IMR-90 (cell line): ENCODE data around the gene PCSK2. TPM values are rescaled to one million over a fixed set of nuclear protein-coding genes. Genes with fewer than 3 reads are reported as not detected.

Experiments used
- ATAC-seq: fragments of 200-7000 bp; cut with Tn5 transposase; 2 replicates; pipeline ENCODE4 v1.9.1; 2020; ENCODE audit warnings: low read depth, mild to moderate bottlenecking, moderate library complexity
- BruUV-seq: library from RNA; stranded (reverse); fragments of 400-500 nt; replicated peaks from 2 replicates; lab custom pipeline; 2021; lab: Mats Ljungman, UMichigan
- CTCF ChIA-PET: fragments of 300-600 bp; formaldehyde crosslinking; extraction: SDS; loops from one replicate; lab custom pipeline; 2021; ENCODE audit warnings: antibody characterized with exemption; lab: Yijun Ruan, JAX
- POLR2A ChIA-PET: fragments of 300-600 bp; sonication (Branson Sonifier 250); formaldehyde crosslinking; loops from one replicate; lab custom pipeline; 2022; ENCODE audit warnings: antibody characterized with exemption; ENCODE audit not compliant: unreplicated experiment; lab: Charles Lee
- DNase-seq: peaks from one replicate; pipeline ENCODE4 v3.0.0; 2013
- H2AFZ ChIP-seq: replicated peaks from 2 replicates; pipeline ENCODE3; 2013; ENCODE audit warnings: low read length, mild to moderate bottlenecking; ENCODE audit not compliant: poor library complexity
- H2AK5ac ChIP-seq: 2 replicates; pipeline ENCODE4 v1.6.1; 2013; ENCODE audit warnings: low read depth, low read length, inconsistent platforms
- H2AK9ac ChIP-seq: replicated peaks from 2 replicates; pipeline ENCODE3; 2013; ENCODE audit warnings: mild to moderate bottlenecking, low read depth, low read length, moderate library complexity; ENCODE audit not compliant: poor library complexity
- H2BK120ac ChIP-seq: 2 replicates; pipeline ENCODE4 v1.6.1; 2013; ENCODE audit warnings: low read depth, low read length, inconsistent platforms
- H2BK15ac ChIP-seq: 3 replicates; pipeline ENCODE4 v1.6.1; 2013; ENCODE audit warnings: low read depth, low read length, inconsistent platforms
- H2BK20ac ChIP-seq: 2 replicates; pipeline ENCODE4 v1.6.1; 2013; ENCODE audit warnings: low read depth, mild to moderate bottlenecking, inconsistent platforms, low read length, moderate library complexity
- H2BK5ac ChIP-seq: 2 replicates; pipeline ENCODE4 v1.6.1; 2013; ENCODE audit warnings: mild to moderate bottlenecking, low read depth, low read length, inconsistent platforms; ENCODE audit not compliant: poor library complexity, severe bottlenecking
- H3K14ac ChIP-seq: replicated peaks from 2 replicates; pipeline ENCODE4 v1.6.1; 2013; ENCODE audit warnings: low read depth, low read length, inconsistent platforms
- H3K18ac ChIP-seq: 2 replicates; pipeline ENCODE4 v1.6.1; 2013; ENCODE audit warnings: low read depth, low read length, control low read depth
- H3K23ac ChIP-seq: 2 replicates; pipeline ENCODE4 v1.6.1; 2013; ENCODE audit warnings: low read depth, low read length, inconsistent platforms
- H3K27ac ChIP-seq: 2 replicates; pipeline ENCODE4 v1.5.1; 2013; ENCODE audit warnings: mild to moderate bottlenecking, control low read depth, low read length; ENCODE audit not compliant: insufficient read depth
- H3K27me3 ChIP-seq: 2 replicates; pipeline ENCODE4 v1.6.1; 2013; ENCODE audit warnings: low read length; ENCODE audit not compliant: control insufficient read depth, insufficient read depth
- H3K36me3 ChIP-seq: 2 replicates; pipeline ENCODE4 v1.6.1; 2013; ENCODE audit warnings: low read length, mixed read lengths; ENCODE audit not compliant: control insufficient read depth, insufficient read depth
- H3K4ac ChIP-seq: 2 replicates; pipeline ENCODE4 v1.6.1; 2013; ENCODE audit warnings: low read depth, low read length, inconsistent platforms
- H3K4me1 ChIP-seq: 2 replicates; pipeline ENCODE4 v1.6.1; 2013; ENCODE audit warnings: low read length, mixed read lengths; ENCODE audit not compliant: control insufficient read depth, insufficient read depth
- H3K4me2 ChIP-seq: 2 replicates; pipeline ENCODE4 v1.6.1; 2013; ENCODE audit warnings: low read depth, mild to moderate bottlenecking, control low read depth, low read length, moderate library complexity
- H3K4me3 ChIP-seq: 2 replicates; pipeline ENCODE4 v1.5.1; 2013; ENCODE audit warnings: low read depth, mild to moderate bottlenecking, control low read depth, low read length, moderate library complexity; ENCODE audit not compliant: insufficient read depth
- H3K56ac ChIP-seq: 2 replicates; pipeline ENCODE4 v1.6.1; 2013; ENCODE audit warnings: low read length, inconsistent platforms; ENCODE audit not compliant: insufficient read depth; ENCODE audit errors: extremely low read depth
- H3K79me1 ChIP-seq, 2 experiments: 2 replicates each; pipeline ENCODE4 v1.6.1; 2013; ENCODE audit warnings: low read length in 2 of 2, inconsistent platforms in 1 of 2, low read depth in 1 of 2
- H3K9ac ChIP-seq: 2 replicates; pipeline ENCODE4 v1.6.1; 2013; ENCODE audit warnings: low read depth, low read length, control low read depth
- H3K9me1 ChIP-seq: 2 replicates; pipeline ENCODE4 v1.6.1; 2013; ENCODE audit warnings: low read length, inconsistent platforms; ENCODE audit not compliant: insufficient read depth
- H3K9me3 ChIP-seq: 2 replicates; pipeline ENCODE4 v1.6.1; 2013; ENCODE audit warnings: low read length; ENCODE audit not compliant: control insufficient read depth, insufficient read depth
- H4K20me1 ChIP-seq: 2 replicates; pipeline ENCODE4 v1.6.1; 2013; ENCODE audit warnings: low read length, inconsistent platforms; ENCODE audit not compliant: insufficient read depth
- H4K5ac ChIP-seq: 2 replicates; pipeline ENCODE4 v1.6.1; 2013; ENCODE audit warnings: mild to moderate bottlenecking, low read depth, low read length, control low read depth
- H4K8ac ChIP-seq, 2 experiments: 2 replicates each; pipeline ENCODE4 v1.6.1; 2013; ENCODE audit warnings: low read depth in 2 of 2, low read length in 2 of 2, control low read depth in 1 of 2, inconsistent platforms in 1 of 2
- H4K91ac ChIP-seq: 2 replicates; pipeline ENCODE4 v1.6.1; 2013; ENCODE audit warnings: low read depth, low read length, inconsistent platforms; ENCODE audit not compliant: insufficient read depth
- BHLHE40 ChIP-seq: fragments of 150-350 bp; IDR thresholded peaks from 2 replicates; pipeline ENCODE4 v1.6.1; 2016; ENCODE audit warnings: mild to moderate bottlenecking, low read depth, low read length
- CEBPB ChIP-seq: IDR thresholded peaks from 2 replicates; pipeline ENCODE4 v1.6.1; 2012; ENCODE audit warnings: low read depth, low read length, improper control_type of control experiment
- CHD1 ChIP-seq: IDR thresholded peaks from 2 replicates; pipeline ENCODE4 v1.6.1; 2012; ENCODE audit warnings: low read depth, low read length, improper control_type of control experiment
- FOS ChIP-seq: fragments of 150-350 bp; IDR thresholded peaks from 2 replicates; pipeline ENCODE4 v1.6.1; 2016; ENCODE audit warnings: low read depth, low read length
- RAD21 ChIP-seq: IDR thresholded peaks from 2 replicates; pipeline ENCODE4 v1.6.1; 2012; ENCODE audit warnings: low read length, improper control_type of control experiment
- RCOR1 ChIP-seq: IDR thresholded peaks from 2 replicates; pipeline ENCODE4 v1.6.1; 2012; ENCODE audit warnings: mild to moderate bottlenecking, low read length, improper control_type of control experiment; ENCODE audit not compliant: insufficient replicate concordance
- WGBS, 2 experiments: methylation state at CpG; one replicate each; pipeline versions ENCODE4 v1.1.5 to v1.1.7; 2013; ENCODE audit warnings: missing lambda C conversion rate in 2 of 2; ENCODE audit not compliant: insufficient read length in 1 of 2; ENCODE audit errors: extremely low coverage in 2 of 2; 5-methylcytosine and 5-hydroxymethylcytosine counted together
- dilution Hi-C: fragments of 300-500 bp; cut with HindIII; formaldehyde crosslinking; loops from one replicate; pipeline ENCODE4 v1.14.3; 2018; ENCODE audit warnings: low sequenced_read_pairs; ENCODE audit not compliant: unreplicated experiment
- in situ Hi-C: fragments of 300-500 bp; cut with MboI; formaldehyde crosslinking; loops from 3 replicates; pipeline ENCODE4 v1.14.3; 2019; ENCODE audit warnings: low sequenced_read_pairs, inconsistent platforms, mixed read lengths
- intact Hi-C: fragments of 100-400 bp; cut with micrococcal nuclease; formaldehyde crosslinking; loops from 2 replicates; pipeline ENCODE4 v1.10.0; 2022
- polyA plus RNA-seq, 3 experiments: library from polyadenylated mRNA; depleted of rRNA; stranded (reverse); fragments of >200 nt; gene quantifications; 2 replicates each; pipeline ENCODE4 v1.2.3, GENCODE V29; 2012; ENCODE audit warnings: low replicate concordance in 1 of 3
- total RNA-seq: library from RNA; depleted of rRNA; stranded (reverse); fragments of >200 nt; gene quantifications from 2 replicates; pipeline ENCODE4 v1.2.3, GENCODE V29; 2012
- TF ChIP-seq, protein P1 (sequence below): fragments of 150-350 bp; IDR thresholded peaks from 2 replicates; pipeline ENCODE4 v1.6.1; 2016; ENCODE audit warnings: low read depth, mild to moderate bottlenecking, low read length, moderate library complexity, borderline replicate concordance
- TF ChIP-seq, protein P2 (sequence below): fragments of 150-350 bp; IDR thresholded peaks from 2 replicates; pipeline ENCODE4 v1.6.1; 2017; ENCODE audit warnings: mild to moderate bottlenecking, antibody characterized with exemption, low read length, low read depth

Gene PCSK2
- total and polyA plus RNA-seq, 2 of the 4 experiments (the other 2 are of a cell fraction) = not detected

DNA sequence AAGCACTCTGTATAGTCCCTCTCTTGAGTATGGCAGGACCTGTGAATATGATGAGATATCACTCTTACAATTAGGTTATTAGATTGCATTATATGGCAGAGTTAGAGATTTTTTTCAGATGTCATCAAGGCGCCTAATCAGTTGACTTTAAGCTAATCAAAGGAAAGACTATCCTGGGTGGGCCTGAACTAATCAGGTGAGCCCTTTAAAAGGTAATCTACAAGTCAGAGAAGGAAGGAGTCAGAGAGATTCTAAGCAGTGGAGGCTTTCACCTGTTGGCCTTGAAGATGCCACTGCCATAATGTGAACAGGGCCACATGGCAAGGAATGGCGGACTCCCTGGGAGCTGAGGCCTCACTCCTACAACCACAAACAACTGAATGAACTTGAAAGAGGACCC lies 152.8 kb downstream of the PCSK2 start:
- dilution Hi-C loops = no loop called here
- WGBS, 2 experiments = no CpG with 5 or more reads among the region's 2 CpGs
- BruUV-seq = no TSS peak
- Histone ChIP-seq H4K8ac (no peak overlapping the region), H3K14ac (no peak overlapping the region), H3K79me1 (no peaks in the 10 kb centered on the region), H4K5ac (no peak overlapping the region), H3K27me3 (no peaks in the 10 kb centered on the region), H2AK5ac (no peak overlapping the region), H4K20me1 (no peaks in the 10 kb centered on the region), H3K4me2 (no peak overlapping the region), H3K56ac (no peak overlapping the region), H3K4ac (no peak overlapping the region), H3K23ac (no peak overlapping the region), H3K4me3 (no peak overlapping the region), H3K18ac (no peak overlapping the region), H3K9ac (no peak overlapping the region), H2BK120ac (no peak overlapping the region), H3K36me3 (no peaks in the 10 kb centered on the region), H3K4me1 (no peaks in the 10 kb centered on the region), H2BK5ac (no peak overlapping the region), H4K91ac (no peak overlapping the region), H3K9me1 (no peaks in the 10 kb centered on the region), H2BK15ac (no peak overlapping the region), H3K27ac (no peak overlapping the region), H2AK9ac (no peak overlapping the region), H3K9me3 (no peaks in the 10 kb centered on the region), H2AFZ (no peak overlapping the region), H2BK20ac (no peak overlapping the region)
- ChIA-PET POLR2A (no interaction called here), CTCF (no interaction called here)
- TF ChIP-seq BHLHE40 (no peak), RCOR1 (no peak), RAD21 (no peak), CHD1 (no peak), FOS (no peak), CEBPB (no peak)
- TF ChIP-seq, protein P1, sequence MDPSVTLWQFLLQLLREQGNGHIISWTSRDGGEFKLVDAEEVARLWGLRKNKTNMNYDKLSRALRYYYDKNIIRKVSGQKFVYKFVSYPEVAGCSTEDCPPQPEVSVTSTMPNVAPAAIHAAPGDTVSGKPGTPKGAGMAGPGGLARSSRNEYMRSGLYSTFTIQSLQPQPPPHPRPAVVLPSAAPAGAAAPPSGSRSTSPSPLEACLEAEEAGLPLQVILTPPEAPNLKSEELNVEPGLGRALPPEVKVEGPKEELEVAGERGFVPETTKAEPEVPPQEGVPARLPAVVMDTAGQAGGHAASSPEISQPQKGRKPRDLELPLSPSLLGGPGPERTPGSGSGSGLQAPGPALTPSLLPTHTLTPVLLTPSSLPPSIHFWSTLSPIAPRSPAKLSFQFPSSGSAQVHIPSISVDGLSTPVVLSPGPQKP = no peak
- TF ChIP-seq, protein P2, sequence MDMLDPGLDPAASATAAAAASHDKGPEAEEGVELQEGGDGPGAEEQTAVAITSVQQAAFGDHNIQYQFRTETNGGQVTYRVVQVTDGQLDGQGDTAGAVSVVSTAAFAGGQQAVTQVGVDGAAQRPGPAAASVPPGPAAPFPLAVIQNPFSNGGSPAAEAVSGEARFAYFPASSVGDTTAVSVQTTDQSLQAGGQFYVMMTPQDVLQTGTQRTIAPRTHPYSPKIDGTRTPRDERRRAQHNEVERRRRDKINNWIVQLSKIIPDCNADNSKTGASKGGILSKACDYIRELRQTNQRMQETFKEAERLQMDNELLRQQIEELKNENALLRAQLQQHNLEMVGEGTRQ = no peak
- intact Hi-C loops = no loop called here
- no peak for DNase-seq
- no peak for ATAC-seq
- in situ Hi-C loops = no loop called here
